ENCODE results near the gene ITGB4.
"Not testable (repeated sequence)": the region's sequence is repeated elsewhere in the genome, so short reads cannot be mapped to it uniquely, and the experiment has no call there.

The ITGB4 gene

GRCh38 chr17:75753514-75754377, 32.5 kb downstream of the ITGB4 start:
- DNase-seq (ENCODE audit: low spot score) = peak; percentile 94

- DNase-seq (ENCODE audit: low spot score) = no peak
These were observed 33.3 kb downstream of the ITGB4 start for GRCh38 chr17:75754378-75755204.

- no peak for DNase-seq (ENCODE audit: low spot score)
These were observed 34.1 kb downstream of the ITGB4 start for GRCh38 chr17:75755205-75755901.

- DNase-seq (ENCODE audit: low spot score) = no peak
These were observed 34.7 kb downstream of the ITGB4 start for GRCh38 chr17:75755990-75756389.

- no peak for DNase-seq (ENCODE audit: low spot score)
These were observed 35.3 kb downstream of the ITGB4 start for GRCh38 chr17:75756451-75757085.

DNA sequence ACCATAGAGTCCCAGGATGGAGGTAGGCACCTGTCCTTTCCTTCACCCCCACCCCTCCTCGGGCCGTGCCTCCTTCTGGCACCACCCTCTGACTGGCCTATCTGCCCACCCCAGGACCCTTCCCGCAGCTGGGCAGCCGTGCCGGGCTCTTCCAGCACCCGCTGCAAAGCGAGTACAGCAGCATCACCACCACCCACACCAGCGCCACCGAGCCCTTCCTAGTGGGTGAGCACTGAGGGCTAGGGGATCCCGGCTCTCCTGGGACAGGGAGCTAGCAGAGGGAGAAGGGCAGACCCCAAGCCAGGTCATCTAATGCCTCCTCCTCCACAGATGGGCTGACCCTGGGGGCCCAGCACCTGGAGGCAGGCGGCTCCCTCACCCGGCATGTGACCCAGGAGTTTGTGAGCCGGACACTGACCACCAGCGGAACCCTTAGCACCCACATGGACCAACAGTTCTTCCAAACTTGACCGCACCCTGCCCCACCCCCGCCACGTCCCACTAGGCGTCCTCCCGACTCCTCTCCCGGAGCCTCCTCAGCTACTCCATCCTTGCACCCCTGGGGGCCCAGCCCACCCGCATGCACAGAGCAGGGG, 35.9 kb downstream of the ITGB4 start:
- DNase-seq (ENCODE audit: low spot score) = no peak

DNA sequence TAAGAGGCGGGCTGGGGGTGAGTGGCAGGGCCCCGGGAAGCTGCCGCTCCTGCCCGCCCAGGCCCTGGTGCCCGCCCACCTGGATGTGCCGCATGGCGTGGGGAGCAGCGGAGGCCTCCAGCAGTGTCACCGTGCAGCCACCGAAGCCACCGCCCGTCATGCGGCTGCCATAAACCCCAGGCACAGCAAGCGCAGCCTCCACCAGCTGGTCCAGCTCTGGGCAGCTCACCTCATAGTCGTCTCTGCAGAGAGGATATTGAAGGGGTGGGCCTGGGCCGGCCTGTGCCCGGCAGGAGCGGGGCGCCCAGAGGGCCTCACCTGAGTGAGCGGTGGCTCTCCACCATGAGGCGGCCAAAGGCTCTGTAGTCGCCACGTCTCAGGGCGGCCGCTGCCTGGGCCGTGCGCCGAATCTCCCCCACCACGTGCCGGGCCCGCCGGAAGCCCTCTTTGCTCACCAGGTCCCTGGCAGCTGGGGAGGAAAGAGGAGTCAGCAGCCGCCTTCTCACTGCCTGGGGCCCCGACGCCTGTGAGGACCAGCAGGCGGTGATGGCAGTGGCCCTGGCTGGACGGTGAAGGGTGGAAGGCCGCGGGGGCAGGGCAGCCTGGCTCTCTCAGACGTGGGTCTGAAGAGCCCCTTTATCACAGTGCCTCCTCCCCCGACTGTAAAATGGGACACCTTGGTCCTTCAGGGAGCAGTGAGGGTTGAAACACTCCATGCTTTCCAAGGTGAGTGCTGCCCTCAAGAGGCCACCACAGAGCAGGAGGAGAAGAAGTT, 37.1 kb downstream of the ITGB4 start:
- DNase-seq (ENCODE audit: low spot score) = no peak

GRCh38 chr17:75759457-75759856, 38.2 kb downstream of the ITGB4 start:
- DNase-seq (ENCODE audit: low spot score) = no peak

GRCh38 chr17:75759978-75760640, 38.9 kb downstream of the ITGB4 start:
- DNase-seq (ENCODE audit: low spot score) = not testable (repeated sequence)

DNA sequence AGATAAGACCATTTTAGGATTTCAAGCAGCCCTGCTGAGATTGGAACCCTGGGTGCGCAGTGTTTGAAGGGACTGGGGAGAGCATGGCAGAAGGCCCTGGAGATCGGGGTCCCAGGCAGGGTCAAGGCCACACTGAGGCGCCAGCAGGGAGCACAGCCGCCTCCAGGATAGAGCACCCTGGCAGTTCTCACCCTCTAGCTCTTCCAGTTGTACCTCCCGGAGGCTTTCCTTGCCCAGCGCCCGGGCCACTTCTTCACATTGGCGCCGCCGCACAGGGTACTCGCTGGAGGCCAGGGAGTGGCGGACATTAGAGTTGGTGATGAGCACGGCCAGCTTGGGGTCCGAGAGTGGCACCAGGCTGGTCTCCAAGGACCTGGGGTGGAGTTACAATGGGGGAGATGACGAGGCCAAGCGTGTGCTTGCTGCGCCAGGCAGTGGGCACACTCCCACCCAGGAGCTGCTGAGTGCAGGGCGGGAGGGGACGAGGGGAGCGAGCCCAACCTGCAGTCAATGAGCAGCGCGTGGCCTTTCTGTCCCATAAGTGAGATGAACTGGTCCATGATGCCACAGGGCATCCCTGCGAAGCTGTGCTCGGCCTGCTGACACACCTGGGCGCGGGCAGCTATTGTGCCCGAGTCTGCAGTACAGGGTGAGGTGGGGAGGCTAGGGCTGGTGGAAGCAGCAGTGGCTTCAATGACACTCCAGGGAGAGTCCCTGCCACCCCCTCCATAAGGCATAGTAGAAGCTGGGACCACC, 41.4 kb downstream of the ITGB4 start:
- DNase-seq (ENCODE audit: low spot score) = no peak

DNA sequence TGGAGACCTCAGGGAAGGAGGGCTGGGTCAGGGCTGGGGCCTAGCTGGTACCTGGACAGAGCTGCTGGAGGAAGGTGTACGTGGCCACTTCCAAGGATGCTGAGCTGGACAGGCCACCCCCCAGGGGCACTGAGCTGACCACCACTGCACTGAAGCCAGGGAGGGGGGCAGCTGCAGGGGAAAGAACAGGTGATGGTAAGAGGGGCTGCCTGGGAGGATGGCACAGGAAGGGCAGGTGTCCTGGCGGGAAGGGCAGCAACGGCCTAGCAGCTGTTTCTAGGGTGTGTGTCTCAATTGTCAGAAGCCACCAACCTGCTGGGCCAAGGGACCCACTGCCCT, 42.0 kb downstream of the ITGB4 start:
- DNase-seq (ENCODE audit: low spot score) = no peak

DNA sequence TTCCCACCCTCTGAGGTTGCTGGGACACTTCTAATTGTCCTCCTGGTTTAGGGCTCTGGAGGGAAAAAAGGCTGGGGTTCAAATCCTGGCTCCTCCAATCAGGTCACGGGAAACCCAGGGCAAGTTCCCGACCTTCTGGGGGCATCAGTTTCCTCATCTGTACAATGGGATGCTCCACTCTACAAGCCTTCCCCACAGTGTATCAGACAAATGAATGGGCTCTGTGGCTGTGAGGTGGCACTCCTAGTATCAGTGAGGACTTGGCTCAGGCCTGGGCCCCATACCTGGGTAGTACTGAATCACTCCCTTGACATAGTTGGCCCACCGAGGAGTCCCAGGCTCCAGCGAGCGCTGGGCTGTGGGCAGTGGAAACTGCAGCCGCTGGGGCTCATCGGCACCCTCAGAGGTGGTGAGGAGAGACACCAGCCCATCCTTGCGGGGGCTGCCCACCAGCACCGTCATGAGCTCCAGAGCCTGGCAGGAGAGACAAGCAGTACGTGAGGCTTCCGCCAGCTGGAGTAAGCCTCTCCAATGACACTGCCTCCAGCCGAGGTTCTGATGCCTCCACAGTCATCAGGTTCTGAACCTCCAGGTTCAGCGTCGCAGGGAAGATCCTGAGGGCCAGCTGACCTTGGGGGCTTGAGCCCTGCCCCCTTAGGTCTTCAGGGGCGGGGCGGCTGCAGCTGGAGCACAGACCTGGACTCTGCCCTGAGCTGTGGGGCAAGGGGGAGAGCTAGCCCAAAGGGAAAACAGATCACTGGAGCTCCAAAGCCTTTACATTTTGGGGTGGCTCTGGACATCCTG, 42.6 kb downstream of the ITGB4 start:
- DNase-seq (ENCODE audit: low spot score) = no peak

DNA sequence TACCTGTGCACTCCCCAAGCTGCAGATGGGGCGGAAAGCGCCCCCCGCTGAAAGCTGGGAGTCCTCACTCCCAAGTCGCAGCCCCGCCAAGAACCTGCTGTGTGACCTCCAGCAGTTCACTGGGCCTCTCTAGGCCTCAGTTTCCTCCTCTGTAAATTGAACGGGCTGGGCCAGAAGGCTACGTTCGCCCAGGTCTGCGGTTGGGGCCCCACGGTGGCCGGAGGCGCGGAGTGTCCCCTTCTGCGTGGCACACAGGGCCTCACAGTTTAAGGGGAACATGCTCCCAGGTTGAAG, 43.1 kb downstream of the ITGB4 start:
- no peak for DNase-seq (ENCODE audit: low spot score)

DNA sequence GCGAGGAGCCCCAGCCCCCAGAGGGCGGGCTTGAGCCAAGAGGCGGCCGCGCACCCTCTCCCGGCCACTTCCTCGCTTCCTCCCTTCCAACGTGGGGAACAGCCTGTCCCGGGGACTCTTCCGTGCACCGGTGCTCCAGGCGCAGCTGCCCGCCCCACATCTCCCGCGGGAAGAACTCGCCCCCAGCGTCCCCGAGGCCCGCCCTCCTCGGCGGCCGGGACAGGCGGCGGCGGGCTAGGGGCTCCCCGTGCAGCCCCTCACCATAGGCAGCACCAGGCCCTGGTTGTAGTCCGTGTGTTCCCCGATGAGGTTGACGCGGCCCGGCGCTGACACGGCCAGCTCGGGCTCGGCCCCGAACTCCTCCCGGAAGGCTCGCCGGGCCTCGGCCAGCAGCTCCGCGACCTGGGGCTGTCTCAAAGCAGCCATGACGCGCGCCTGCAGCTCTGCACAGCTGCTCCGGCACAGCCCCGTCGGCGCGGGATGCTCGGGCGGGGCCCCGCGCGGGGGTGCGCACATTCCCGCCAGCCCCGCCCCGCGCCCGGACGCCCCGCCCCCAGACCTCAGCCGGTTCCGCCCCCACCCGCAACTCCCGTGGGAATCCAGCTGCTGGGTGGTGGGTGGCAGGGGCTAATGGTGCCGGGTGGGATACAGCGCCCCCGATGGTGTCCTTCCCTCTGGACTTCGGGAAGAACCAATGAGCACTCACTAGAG, 43.6 kb downstream of the ITGB4 start, which contains the start of gene GALK1:
TSS of gene GALK1 (minus strand) at position 482 of the 711 bp plus-strand sequence. CDS start at position 426, 56 bp downstream.
- peak; percentile 94 for DNase-seq (ENCODE audit: low spot score)

GRCh38 chr17:75765981-75766380, 44.7 kb downstream of the ITGB4 start:
- DNase-seq (ENCODE audit: low spot score) = no peak

DNA sequence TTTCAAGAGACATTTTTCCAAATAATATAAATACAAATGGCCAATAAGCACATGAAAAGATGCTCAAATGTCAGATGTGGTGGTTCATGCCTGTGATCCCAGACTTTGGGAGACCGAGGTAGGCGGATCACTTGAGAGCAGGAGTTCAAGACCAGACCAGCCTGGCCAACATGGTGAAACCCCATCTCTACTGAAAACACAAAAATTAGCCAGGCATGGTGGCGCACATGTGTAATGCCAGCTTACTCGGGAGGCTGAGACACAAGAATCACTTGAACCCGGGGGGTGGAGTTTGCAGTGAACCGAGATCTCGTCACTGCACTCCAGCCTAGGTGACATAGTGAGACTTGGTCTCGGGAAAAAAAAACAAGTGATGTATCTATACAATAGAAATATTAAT, 46.6 kb downstream of the ITGB4 start:
- DNase-seq (ENCODE audit: low spot score) = no peak

DNA sequence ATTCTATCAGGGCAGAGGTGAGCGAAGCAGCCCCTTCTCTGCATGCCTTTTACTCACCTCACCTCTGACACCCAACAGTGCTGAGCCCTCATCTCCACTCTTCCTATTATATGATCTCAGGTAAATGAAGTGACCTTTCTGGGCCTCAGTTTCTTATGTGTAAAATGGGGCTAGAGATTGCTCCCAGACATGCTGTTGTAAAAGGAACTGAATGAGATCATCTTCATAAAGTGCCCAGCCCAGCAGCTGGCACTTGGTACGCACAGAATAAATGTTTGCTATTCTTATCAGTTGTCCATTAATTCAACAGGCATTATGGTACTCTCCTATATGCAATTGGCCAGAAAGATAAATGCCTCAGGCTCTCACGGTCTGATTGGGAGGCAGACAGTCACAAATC, 48.3 kb downstream of the ITGB4 start:
- DNase-seq (ENCODE audit: low spot score) = no peak
